Ovary (tissue), 9 donors: ENCODE data around the gene UQCC2. TPM values are rescaled to one million over a fixed set of nuclear protein-coding genes. Genes with fewer than 3 reads are reported as not detected.

ENCODE experiments used
- DNase-seq, 5 donors: peaks; one replicate each; pipeline ENCODE4 v3.0.0-alpha.2; 2019 to 2020
- H3K27ac ChIP-seq, 2 donors: fragments of 200-600 bp; one replicate each; pipeline versions ENCODE4 v1.5.1 to v1.8.0; 2019 to 2022
- H3K27me3 ChIP-seq: fragments of 200-600 bp; one replicate; pipeline ENCODE4 v1.8.0; 2022
- H3K36me3 ChIP-seq: fragments of 200-600 bp; sonication (generic); one replicate; pipeline ENCODE4 v1.5.1; 2019
- H3K4me1 ChIP-seq: one replicate; pipeline ENCODE4 v1.8.1; 2013; ENCODE audit warnings: mild to moderate bottlenecking, moderate library complexity; ENCODE audit not compliant: insufficient read depth
- H3K4me3 ChIP-seq: fragments of 200-600 bp; sonication (generic); one replicate; pipeline ENCODE4 v1.5.1; 2017
- H3K9me3 ChIP-seq, 2 donors: fragments of 200-600 bp in 1 of 2; sonication (generic) in 1 of 2; one replicate each; pipeline versions ENCODE4 v1.5.1 to v1.8.1; 2013 to 2019; ENCODE audit warnings: mild to moderate bottlenecking in 1 of 2, moderate library complexity in 1 of 2
- EP300 ChIP-seq: sonication (generic); formaldehyde crosslinking; IDR thresholded peaks from one replicate; pipeline ENCODE4 v1.6.1; 2017; ENCODE audit warnings: antibody characterized with exemption
- POLR2A ChIP-seq: fragments of 450-650 bp; IDR thresholded peaks from one replicate; pipeline ENCODE4 v1.6.1; 2017; ENCODE audit warnings: antibody characterized with exemption, mild to moderate bottlenecking, moderate library complexity
- WGBS, 3 donors: extraction: QIAGEN DNeasy Blood & Tissue Kit in 1 of 3; methylation state at CpG; one replicate each; pipeline versions ENCODE4 v1.1.5 to v1.1.7; 2013 to 2017; 5-methylcytosine and 5-hydroxymethylcytosine counted together
- intact Hi-C, 4 donors: fragments of 100-400 bp; cut with DNase I; formaldehyde crosslinking; loops; one replicate each; pipeline versions ENCODE4 v1.11.0 to v1.15.1; 2022 to 2023
- polyA plus RNA-seq, 2 donors: library from polyadenylated mRNA; stranded (reverse); fragments of 200-250 nt in 1 of 2; fragments of 350-450 nt in 1 of 2; fragmentation: Illumina TruSeq in 1 of 2; extraction: RNeasy Lipid Tissue Mini Kit (QIAGEN cat#74804) in 1 of 2; gene quantifications; one replicate each; pipeline ENCODE4 v1.2.3, GENCODE V29; 2013 to 2014
- total RNA-seq, 7 donors: library from RNA; depleted of rRNA in 2 of 7; stranded (reverse); fragments of >200 nt in 2 of 7; fragmentation: NEBNext Ultra II Directional in 3 of 7; extraction: Animal tissue kit (Norgen Biotek cat#: 25700) in 3 of 7; gene quantifications; one replicate each; pipeline versions ENCODE4 v1.1.0 to v1.2.4, GENCODE V29; 2016 to 2023
- TF ChIP-seq, protein P1 (sequence below), 3 donors: fragments of 450-650 bp in 2 of 3; fragments of 200-600 bp in 1 of 3; IDR thresholded peaks; one replicate each; pipeline versions ENCODE4 v1.5.1 to v1.8.0; 2016 to 2022; ENCODE audit warnings: antibody characterized with exemption in 3 of 3, mild to moderate bottlenecking in 1 of 3
- donor health status: DM: no; HTN: no; CAD: no; lungs with moderate emphysema.
- donor health status: DM: no; HTN: no; CAD: no.
- donor health status: Bipolar disorder and iron deficiency.
- donor health status: DM: yes; HTN: yes; CAD: no.
- donor health status: DM: no; HTN: no; CAD: no.
- donor health status: DM: yes; HTN: yes; CAD: no.

The UQCC2 gene
- total and polyA plus RNA-seq, 9 donors, result 9.1 to 65.2 (median 38.0) TPM

DNA sequence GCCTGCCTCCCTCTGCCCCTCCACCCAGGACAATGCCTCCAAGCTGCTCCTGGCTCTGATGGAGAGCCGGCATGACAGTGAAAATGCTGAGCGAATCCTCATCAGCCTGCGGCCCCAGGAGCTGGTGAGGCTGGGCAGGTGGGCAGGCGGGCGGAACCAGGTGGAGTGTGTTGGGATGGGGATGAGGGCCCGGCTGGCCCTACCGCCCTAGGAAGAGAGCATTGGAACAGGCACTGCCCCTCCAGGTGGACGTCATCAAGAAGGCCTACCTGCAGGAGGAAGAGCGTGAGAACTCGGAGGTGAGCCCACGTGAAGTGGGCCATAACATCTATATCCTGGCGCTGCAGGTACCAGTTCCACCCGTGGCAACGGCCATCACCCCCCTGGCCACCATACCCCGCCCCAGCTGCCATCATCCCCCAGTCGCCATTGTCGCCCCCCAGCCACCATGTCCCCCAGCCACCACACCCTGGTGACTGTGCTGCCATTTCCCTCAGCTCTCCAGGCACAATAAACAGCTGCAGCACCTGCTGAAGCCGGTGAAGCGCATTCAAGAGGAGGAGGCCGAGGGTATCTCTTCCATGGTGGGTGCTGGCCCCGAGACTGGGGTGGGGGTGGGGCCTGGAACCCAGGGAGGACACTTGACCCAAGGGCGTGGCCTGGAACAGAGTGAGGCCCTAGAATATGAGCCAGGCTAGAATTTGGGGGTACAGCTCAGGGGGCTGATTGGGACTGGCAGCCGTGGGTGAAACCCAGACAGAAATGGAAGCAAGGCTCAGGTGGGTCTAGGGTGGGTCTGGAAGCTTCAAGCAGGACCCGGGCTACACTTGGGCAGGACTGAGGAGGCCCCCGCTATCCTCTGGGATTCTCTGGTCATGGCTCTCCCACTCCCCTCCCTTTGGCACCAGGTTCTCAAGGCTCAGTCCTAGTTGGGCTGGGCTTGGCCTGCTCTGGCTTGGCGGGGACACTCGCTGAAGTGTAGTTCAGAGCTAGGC is 24.2 kb downstream of the UQCC2 start:
- no peak for TF ChIP-seq EP300
- TF ChIP-seq, protein P1, sequence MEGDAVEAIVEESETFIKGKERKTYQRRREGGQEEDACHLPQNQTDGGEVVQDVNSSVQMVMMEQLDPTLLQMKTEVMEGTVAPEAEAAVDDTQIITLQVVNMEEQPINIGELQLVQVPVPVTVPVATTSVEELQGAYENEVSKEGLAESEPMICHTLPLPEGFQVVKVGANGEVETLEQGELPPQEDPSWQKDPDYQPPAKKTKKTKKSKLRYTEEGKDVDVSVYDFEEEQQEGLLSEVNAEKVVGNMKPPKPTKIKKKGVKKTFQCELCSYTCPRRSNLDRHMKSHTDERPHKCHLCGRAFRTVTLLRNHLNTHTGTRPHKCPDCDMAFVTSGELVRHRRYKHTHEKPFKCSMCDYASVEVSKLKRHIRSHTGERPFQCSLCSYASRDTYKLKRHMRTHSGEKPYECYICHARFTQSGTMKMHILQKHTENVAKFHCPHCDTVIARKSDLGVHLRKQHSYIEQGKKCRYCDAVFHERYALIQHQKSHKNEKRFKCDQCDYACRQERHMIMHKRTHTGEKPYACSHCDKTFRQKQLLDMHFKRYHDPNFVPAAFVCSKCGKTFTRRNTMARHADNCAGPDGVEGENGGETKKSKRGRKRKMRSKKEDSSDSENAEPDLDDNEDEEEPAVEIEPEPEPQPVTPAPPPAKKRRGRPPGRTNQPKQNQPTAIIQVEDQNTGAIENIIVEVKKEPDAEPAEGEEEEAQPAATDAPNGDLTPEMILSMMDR (IDR thresholded peaks at IDR 0.05), result no peak
- no peak for TF ChIP-seq POLR2A
- WGBS, 3 donors, result 88 to 92% (median 92%) methylated on average over 27 of the region's 27 CpGs
- no peaks in the 10 kb centered on the region for H3K27me3 ChIP-seq
- no peak overlapping the region for H3K27ac ChIP-seq
- intact Hi-C loops, result no loop called here
- H3K4me1 ChIP-seq, result peaks cover 10% of the 10 kb centered on the region
- no peaks in the 10 kb centered on the region for H3K9me3 ChIP-seq
- no peak for DNase-seq
- no peaks in the 10 kb centered on the region for H3K36me3 ChIP-seq
- H3K4me3 ChIP-seq, result no peak overlapping the region

DNA sequence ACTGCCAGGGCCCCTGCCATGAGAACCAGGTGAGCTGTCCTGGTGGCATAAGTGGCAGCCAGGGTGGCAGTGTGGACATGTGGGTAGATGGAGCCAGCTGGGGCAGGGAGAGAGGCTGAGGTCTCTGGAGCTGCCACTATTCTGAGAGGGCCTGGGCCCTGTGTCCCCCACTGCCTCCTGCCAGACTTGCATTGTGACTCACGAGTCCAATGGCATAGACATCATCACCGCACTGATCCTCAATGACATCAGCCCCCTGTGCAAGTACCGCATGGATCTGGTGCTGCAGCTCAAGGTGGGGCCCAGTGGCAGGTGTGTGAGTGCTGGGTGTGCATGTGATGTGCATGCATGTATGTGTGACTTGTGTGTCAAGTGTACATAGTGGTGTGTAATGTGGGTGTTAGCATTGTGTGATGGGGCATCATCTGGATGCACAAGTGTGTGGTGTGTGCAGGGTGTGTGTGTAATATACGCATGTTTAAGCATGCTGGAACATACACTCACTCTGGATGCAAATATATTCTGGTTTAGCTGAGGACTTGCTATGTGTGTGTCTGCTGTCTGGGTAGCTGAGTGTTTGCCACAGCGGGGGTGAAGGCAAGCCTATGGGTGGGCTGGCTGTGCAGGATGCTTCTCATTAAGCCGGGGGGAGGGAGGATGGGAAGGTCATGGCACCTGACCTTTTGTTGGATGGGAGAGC is 25.1 kb downstream of the UQCC2 start:
- DNase-seq, result no peak
- H3K9me3 ChIP-seq, result no peaks in the 10 kb centered on the region
- H3K27me3 ChIP-seq, result no peaks in the 10 kb centered on the region
- no peak overlapping the region for H3K4me3 ChIP-seq
- no peaks in the 10 kb centered on the region for H3K36me3 ChIP-seq
- no peak overlapping the region for H3K27ac ChIP-seq
- intact Hi-C loops, result no loop called here
- TF ChIP-seq POLR2A, result no peak
- TF ChIP-seq, protein P1 (IDR thresholded peaks at IDR 0.05), result no peak
- TF ChIP-seq EP300, result no peak
- peaks cover 10% of the 10 kb centered on the region for H3K4me1 ChIP-seq
- 67 to 83% (median 76%) methylated on average over 6 of the region's 6 CpGs for WGBS, 3 donors

DNA sequence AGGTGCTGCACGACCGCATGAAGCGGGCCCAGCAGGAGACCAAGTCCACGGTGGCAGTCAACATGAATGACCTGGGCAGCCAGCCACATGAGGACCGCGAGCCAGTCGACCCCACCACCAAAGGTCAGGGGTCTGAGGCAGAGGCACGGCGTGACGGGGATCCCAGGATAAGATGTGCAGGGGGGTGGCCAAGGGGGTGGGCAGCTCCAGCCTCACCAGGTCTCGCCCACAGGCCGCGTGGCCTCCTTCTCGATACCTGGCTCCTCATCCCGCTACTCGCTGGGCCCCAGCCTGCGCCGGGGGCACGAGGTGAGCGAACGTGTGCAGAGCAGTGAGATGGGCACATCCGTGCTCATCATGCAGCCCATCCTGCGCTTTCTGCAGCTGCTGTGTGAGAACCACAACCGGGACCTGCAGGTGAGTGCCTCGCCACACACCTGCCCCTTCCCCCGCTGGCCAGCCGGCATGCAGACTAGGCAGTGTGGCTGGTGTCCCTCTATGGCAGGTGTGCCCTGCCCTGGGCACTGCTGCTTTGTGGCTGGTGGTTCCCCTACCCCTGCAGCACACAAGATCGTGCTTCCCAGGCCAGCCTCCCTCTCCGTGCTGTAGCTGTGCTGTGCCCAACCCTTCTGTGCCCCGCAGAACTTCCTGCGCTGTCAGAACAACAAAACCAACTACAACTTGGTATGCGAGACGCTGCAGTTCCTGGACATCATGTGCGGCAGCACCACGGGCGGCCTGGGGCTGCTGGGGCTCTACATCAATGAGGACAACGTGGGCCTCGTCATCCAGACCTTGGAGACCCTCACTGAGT is 25.9 kb downstream of the UQCC2 start:
- WGBS, 3 donors, result 86 to 91% (median 90%) methylated on average over 34 to 38 of the region's 38 CpGs
- Histone ChIP-seq H3K4me3 (no peak overlapping the region), H3K4me1 (peaks cover 10% of the 10 kb centered on the region), H3K27ac (no peak overlapping the region), H3K36me3 (no peaks in the 10 kb centered on the region), H3K9me3 (no peaks in the 10 kb centered on the region), H3K27me3 (no peaks in the 10 kb centered on the region)
- DNase-seq, result no peak
- TF ChIP-seq EP300 (no peak), POLR2A (no peak)
- TF ChIP-seq, protein P1 (IDR thresholded peaks at IDR 0.05), result no peak
- intact Hi-C loops, result no loop called here

DNA sequence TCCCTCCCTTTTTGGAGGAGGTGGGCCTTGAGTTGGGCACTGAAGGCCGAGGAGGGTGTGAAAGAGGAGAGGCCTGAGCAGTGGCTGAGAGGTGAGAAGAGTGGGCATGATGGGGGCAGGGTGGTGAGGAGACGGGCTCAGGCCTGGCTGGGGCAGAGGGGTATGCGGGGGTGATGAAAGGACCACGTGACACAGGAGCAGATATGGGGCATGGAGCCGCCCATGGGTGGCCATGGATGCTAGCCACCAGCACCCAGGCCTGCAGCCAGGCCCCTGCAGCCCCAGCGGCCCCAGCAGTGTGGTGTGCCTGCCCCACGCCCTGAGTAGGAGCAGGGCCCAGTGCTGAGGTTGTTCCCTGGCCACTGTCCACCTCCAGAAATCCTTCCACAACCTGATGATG is 26.5 kb downstream of the UQCC2 start:
- no peaks in the 10 kb centered on the region for H3K36me3 ChIP-seq
- H3K27ac ChIP-seq, result no peak overlapping the region
- peaks cover 10% of the 10 kb centered on the region for H3K4me1 ChIP-seq
- intact Hi-C loops, result no loop called here
- DNase-seq, result no peak
- no peak overlapping the region for H3K4me3 ChIP-seq
- TF ChIP-seq EP300 (no peak), POLR2A (no peak)
- TF ChIP-seq, protein P1 (IDR thresholded peaks at IDR 0.05), result no peak
- H3K27me3 ChIP-seq, result no peaks in the 10 kb centered on the region
- no peaks in the 10 kb centered on the region for H3K9me3 ChIP-seq
- WGBS, 3 donors, result 92 to 98% (median 94%) methylated on average over 7 of the region's 7 CpGs
